Hippocampal formation (tissue), 2 donors: ENCODE results near the gene PRKCZ.

ENCODE experiments used
- DNase-seq, 2 donors: peaks; one replicate each; lab custom pipeline; 2025; lab: John Stamatoyannopoulos, UW

Gene PRKCZ

DNA sequence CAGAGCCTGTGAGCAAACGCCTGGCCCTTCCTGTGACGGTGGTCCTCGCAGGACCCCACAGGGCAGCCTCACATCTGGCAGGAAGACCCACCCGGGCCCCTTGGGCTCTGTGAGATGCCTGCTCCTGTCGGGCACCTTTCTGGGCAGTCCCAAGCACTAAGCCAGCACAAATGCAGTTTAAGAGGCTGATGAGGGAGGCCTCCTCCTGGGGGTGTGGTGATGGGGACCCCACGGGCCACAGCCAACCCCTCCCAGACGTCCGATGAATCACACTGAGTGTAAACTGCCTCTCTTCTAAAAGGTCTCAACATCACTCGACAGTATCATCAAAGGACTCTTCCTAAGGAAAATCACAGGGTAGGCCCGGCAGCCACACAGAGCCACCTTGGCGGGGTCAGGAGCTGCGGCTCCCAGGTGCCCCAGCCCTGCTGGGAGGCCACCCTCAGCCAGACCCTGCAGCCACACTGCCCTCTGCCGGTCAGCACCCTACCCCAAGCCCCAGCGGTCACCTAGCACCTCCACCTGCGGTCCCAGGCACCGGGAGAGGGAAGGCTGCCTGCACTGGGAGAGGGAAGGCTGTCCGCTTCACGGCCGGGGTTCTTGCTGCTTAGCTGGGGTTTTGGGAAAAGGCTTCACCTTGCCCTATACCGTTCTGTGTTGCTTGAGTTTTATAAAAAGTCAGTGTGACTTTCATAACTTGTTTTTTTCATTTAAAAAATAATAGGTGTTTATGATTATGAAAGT lies 3.9 kb upstream of the PRKCZ start:
- peak in 1 of 2 donors; percentile 11 for DNase-seq

GRCh38 chr1:2046953-2047748 lies 3.1 kb upstream of the PRKCZ start:
- no peak for DNase-seq

DNA sequence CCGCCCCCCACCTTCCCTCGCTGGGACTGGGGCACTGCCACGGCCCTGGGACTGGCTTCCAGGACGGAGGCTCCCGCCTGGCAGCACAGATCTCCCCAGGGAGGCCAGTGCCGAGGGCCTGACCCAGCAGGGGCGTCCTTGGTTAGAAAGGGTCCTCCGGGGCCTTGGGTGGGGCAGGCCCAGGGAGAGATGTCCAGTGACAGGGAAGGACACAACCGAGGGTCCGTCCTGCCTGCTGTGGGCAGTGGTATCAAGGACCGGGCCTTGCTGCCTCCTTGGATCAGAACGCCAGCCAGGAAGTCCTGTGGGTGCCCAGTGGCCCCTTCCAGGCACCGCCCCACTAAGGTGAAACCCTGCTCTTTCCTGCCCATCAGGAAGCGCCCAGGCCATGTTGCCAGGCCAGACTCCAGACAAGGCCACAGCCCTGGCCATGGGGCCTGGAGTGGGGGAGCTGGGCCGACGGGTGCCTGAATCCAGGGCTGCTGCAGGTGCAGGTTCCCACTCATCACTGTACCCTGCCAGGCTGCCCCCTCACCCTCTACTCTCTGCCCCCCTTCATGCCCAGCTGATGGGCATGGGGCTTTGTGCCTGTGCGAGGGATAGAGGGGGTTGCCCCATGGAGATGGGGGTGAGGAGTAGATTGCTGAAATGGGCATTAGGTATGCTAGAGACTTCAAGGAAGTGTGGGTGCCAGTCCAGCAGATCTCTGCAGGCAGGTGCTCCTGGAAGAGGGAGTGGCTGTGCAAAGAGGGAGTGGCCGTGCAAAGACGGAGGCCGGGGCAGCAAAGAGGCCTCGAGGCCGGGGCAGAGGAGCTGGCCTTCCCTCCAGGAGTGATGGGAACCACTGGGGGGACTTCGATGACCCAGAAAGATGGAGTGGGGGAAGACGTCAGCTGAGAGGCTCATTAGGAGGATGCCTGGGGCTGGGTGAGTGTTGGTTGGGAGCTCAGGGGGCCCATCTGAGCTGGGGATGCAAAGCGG lies 2.2 kb upstream of the PRKCZ start:
- no peak for DNase-seq

GRCh38 chr1:2049225-2049717 lies 940 bp upstream of the PRKCZ start:
- no peak for DNase-seq

- DNase-seq = no peak
Measured at GRCh38 chr1:2050461-2050792, 216 bp downstream of the PRKCZ start.

DNA sequence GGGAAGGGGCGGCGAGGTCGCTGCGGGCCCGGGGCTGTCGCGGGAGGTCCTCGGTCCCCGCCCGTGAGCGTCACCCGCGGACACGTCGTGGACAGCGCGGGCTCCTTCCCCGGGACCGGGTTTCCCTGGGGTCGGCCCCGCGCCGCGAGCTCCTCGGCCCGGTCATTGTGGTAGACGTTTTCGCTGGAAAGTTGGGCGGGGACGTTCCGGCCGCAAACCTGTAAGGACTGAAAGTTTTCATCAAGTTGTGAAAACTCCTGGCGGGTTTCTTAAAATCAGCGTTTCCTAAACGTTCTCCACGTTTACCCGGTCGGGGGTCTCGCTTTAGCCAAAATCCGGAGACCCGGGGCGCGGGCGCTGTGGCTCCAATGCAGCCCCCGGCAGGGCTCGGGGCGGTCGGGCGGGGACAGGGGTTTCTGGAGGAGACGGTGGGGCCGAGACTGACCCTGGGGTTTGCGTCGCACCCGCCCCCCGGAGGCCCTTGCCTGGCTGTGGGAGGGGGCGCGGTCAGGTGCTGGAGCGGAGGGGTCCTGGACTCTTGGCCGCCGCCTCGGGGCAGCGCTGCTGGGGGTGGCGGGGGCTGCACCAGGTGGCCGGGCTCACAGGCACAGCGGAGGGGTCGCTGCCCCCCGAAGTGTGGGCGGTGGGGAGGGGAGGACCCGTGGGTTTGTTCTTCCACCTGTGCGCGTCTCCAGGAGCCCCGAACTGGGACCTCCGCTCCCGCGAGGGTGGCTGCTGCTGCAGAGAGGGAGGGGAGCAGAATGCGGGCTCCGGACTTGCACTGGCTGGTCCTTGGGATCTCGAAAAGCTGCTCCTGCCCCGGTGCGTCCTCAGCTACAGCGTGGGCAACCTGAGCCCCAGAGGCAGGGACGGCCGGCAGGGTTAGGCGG lies 827 bp downstream of the PRKCZ start:
- no peak for DNase-seq

GRCh38 chr1:2052054-2052679 lies 2.0 kb downstream of the PRKCZ start:
- no peak for DNase-seq

- DNase-seq = no peak
Measured at GRCh38 chr1:2052756-2053155, 2.5 kb downstream of the PRKCZ start.

GRCh38 chr1:2053217-2053616 lies 3.0 kb downstream of the PRKCZ start:
- DNase-seq = no peak

DNA sequence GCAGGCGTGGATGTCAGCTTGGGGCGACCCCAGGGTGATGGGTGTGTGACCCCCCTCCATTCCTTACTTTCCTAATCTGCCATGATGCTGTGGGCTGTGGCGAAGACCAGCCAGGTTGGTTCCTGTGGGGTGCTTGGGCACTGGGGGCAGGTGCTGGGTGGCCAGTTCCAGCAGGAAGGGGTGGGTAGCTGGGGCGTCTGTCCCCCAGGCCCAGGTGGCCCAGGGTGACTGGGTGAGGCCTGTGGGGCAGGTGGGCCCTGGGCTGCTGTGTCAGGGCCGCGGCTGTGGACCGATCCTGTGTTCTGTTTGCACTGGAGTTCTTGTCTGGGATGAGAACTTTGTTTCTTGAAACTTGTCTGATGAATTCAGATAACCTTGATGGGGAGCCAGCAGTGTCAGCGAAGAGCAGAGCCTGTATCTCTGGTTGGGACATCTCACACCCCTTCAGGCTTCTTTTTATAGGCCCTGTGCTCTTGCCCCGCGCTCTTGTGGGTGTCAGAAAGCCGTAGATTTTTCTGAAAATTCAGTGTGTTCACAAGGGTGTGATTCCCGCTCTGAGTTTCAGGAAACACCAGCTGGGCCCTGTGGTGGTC lies 3.7 kb downstream of the PRKCZ start:
- DNase-seq = no peak

GRCh38 chr1:2054560-2054959 lies 4.3 kb downstream of the PRKCZ start:
- no peak for DNase-seq

DNA sequence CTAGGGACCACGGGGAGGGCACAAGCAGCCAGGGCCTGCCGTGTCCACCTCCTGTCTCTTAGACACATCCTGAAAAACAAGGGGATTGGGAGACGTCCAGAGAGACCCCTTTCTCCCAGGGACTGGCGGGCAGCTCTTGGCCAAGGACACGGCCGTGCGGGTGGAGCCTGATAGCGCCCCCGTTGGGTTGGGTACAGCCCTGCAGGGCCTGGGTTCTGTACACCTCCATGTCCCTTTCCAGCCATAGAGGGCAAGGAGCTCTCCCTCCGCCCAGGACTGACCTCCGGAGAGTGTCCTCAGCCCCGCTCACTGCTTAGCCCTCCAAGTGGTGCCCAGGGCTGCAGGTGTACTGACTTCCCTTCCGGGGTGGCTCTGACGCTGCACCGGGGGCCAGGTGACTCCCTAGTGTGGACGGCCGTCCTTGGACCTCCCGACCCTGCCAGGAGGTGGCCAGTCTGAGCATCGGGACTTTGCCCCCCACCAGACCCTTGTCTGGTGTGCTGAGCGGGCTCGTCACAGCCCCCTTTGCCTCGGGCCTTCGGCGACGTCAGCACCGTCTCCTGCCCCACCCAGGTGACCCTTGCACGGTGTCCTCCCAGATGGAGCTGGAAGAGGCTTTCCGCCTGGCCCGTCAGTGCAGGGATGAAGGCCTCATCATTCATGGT lies 5.8 kb downstream of the PRKCZ start:
- DNase-seq = no peak

DNA sequence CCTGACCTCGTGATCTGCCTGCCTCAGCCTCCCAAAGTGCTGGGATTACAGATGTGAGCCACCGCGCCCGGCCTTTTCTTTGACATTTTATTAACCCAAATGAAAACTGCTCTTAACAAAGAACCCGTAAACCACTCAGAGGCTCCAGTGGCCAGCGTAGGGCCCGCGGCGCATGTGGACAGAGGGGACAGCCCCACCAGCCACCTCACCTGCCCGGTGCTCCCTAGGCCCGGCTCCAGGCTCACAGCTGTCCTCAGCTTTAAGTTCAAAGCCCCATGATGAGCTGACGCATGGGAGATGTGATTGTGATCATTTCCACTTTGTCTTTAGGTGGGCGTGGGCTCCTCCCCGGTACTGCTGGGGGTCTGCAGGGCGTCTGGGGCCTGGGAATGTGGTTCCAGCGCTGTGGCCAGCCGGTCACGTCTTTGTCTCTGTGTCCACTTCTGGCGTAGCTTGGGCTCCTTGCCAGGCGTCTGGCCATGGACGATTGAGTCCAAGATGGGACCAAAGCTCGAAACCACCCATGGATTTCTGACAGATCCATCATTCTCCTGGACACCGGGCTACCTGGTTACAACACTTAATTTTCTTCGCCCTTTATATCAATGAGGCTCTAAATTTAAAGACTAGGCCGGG lies 6.9 kb downstream of the PRKCZ start:
- DNase-seq = no peak

DNA sequence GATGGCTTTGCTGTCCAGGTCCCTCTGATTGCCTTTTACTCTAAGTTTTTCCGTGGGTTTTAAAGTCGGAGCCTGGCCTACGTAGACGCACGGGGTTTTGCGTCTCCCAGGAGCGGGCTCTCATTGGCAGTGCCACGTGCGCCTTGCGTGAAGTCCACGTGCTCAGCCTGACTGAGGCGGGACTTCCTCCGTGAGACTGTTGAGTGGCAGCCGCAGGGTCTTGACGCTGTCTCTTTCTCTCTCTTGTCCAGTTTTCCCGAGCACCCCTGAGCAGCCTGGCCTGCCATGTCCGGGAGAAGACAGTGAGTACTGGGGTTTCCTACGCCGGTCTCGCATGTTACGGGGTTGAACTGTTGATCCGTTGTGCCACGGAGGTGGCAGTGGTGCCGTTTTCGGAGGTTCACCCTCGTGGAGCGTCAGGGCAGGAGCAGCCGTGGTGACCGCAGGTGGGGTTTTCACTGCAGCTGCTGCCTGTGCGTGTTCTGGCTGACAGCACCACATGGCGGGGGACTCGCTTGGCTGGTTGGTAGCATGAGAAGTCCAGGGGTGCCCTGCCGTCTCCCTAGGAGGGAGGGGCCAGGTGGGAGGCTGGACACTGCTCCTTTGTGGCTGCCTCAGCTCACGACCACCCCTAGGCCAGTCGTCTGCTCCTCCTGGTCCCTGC lies 9.2 kb downstream of the PRKCZ start:
- no peak for DNase-seq

DNA sequence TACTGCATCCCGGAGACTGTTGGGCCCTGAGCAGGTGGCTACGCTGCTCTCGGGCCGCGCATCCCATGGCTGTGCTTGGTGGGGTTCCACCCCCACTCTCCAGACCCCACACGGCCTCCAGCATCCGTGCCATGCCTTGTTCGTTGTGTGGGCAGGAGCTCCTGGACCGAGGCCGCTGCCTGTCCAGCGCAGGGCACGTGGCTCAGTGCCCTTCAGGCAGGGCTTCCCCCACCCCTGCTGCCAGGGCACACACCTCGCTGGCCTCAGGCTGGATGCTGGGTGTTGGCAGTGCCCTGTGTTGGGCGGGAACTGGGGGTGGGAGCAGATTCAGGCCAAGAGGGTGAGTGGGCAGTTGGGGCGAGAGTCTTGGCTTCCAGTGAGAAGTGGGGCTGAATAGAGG lies 9.9 kb downstream of the PRKCZ start:
- no peak for DNase-seq

DNA sequence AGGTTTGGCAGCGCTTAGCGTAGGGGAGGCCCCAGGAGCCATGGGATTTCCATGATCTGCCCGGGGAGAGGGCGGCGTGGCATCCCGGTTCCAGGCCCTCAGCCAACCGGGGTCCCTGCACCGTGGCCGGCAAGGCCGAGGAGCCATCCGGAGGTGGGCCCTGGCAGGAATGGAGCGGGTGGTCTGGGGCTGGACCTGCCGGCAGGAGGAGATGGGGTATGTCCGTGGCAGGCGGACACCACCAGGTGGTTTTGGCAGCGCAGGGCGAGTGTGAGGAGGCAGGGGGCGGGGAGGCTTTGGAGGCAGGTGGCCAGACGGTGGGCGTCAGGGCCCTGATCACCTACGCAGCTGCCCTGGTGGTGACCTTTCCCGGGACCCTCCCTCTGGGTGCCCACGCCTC lies 10.3 kb downstream of the PRKCZ start:
- no peak for DNase-seq

DNA sequence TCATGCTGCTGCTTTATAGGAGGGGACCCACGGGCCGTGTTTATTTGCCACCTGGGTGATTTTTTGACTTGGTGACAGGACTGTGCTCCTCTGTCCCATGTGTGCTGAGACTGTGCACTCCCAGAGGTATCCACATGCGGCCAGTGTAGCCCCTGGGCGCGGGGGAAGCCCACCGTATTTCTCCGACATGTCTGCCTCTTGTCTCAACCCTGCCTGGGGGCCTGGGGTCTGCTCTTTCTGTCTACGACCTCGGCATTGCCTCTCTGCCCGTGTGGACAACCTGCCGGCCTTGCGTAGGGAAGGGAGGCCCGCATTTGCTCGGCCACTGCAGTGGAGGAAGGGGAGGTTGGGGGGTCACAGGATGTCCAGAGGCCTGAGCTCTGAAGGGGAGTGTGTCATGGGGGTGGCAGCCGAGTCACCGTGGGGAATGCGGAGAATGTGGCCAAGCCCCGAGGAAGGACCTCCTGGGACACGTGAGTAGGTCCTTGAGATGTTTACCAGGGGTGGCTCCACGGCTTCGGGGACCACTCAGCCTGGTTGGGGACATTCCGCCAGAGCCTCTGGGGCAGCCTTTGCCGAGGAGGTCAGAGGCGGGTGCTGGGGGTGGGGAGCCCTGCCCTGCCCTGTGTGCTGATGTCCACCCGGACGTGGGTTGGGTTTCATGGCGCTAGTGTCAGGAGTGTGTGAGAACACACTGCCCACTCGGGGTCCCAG lies 11.0 kb downstream of the PRKCZ start:
- DNase-seq = no peak

DNA sequence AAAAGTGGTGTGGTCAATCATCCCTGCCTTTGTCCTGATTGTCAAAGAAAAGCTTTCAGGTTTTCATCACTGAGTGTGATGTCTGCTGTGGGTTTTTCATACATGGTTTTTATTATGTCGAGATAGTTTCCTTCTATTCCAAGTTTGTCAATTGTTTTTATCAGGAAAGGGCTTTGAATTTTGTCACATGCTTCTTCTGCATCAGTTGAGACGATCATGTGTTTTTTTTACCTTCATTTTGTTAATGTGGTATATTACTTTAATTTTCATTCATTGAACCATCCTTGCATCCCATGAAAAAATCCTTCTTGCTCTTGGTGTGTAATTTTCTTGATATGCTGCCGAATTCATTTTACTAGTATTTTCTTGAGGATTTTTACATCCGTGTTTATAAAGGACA lies 15.5 kb downstream of the PRKCZ start:
- no peak for DNase-seq
